GM23248 (cell line): ENCODE results near the gene CCT3.
"Not testable (repeated sequence)": the region's sequence is repeated elsewhere in the genome, so short reads cannot be mapped to it uniquely, and the experiment has no call there.

Experiments used
- EZH2 ChIP-seq: fragments of 200-600 bp; sonication (generic); IDR thresholded peaks from 2 replicates; pipeline ENCODE4 v1.6.1; 2018; ENCODE audit warnings: antibody characterized with exemption, mild to moderate bottlenecking; ENCODE audit not compliant: insufficient read depth, poor library complexity, severe bottlenecking
- EZH2phosphoT487 ChIP-seq: fragments of 200-600 bp; sonication (generic); IDR thresholded peaks from 2 replicates; pipeline ENCODE4 v1.6.1; 2018; ENCODE audit warnings: antibody characterized with exemption, moderate library complexity, mild to moderate bottlenecking, low read depth; ENCODE audit not compliant: insufficient read depth

DNA sequence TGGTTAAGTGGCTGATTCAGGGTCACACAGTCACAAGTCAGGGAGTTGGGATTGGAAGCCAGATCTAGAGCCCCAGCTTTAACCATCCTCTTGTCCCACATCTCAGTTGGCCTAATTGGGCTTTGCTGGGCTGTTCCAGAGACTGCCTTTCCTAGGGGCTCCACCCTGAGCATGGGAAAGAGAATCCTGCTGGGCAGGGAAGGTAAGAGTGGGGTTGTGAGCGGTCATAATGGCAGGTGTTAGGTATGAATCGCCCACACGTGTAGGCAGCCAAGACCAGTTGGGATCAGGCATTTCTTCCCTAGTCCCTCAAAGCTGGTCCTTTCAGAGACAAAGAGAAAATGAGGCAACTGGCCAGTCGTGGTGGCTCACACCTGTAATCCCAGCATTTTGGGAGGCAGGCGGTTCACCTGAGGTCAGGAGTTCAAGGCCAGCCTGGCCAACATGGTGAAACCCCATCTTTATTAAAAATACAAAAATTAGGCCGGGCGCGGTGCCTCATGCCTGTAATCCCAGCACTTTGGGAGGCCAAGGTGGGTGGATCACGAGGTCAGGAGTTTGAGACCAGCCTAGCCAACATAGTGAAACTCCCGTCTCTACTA is 31.7 kb upstream of the CCT3 start:
- not testable (repeated sequence) for TF ChIP-seq EZH2, EZH2phosphoT487
